Adrenal gland (tissue), 19 donors: ENCODE measurements around the gene BSPH1. TPM values are rescaled to one million over a fixed set of nuclear protein-coding genes. Genes with fewer than 3 reads are reported as not detected.

Source experiments
- DNase-seq, 7 donors: peaks; one replicate each; pipeline ENCODE4 v3.0.0-alpha.2; 2019 to 2020
- H3K27ac ChIP-seq, 5 donors: fragments of 200-600 bp; sonication (generic) in 4 of 5; 1 replicate in 3 of 5; 2 replicates in 2 of 5; pipeline versions ENCODE4 v1.5.1 to v1.8.0; 2016 to 2020; ENCODE audit warnings: mild to moderate bottlenecking in 1 of 5
- H3K27me3 ChIP-seq: fragments of 200-600 bp; 2 replicates; pipeline ENCODE4 v1.8.0; 2021
- H3K36me3 ChIP-seq, 2 donors: fragments of 200-600 bp; replicated peaks in 1 of 2; 1 replicate in 1 of 2; 2 replicates in 1 of 2; pipeline versions ENCODE4 v1.5.1 to v1.8.0; 2018 to 2022
- H3K4me1 ChIP-seq, 2 donors: fragments of 200-600 bp; replicated peaks in 1 of 2; 1 replicate in 1 of 2; 2 replicates in 1 of 2; pipeline versions ENCODE4 v1.5.1 to v1.8.0; 2018 to 2021
- H3K4me3 ChIP-seq, 4 donors: fragments of 200-600 bp; sonication (generic) in 3 of 4; one replicate each; pipeline ENCODE4 v1.5.1; 2016 to 2018
- H3K9me3 ChIP-seq, 3 donors: fragments of 200-600 bp; sonication (generic) in 1 of 3; replicated peaks in 1 of 3; 1 replicate in 2 of 3; 2 replicates in 1 of 3; pipeline versions ENCODE4 v1.5.1 to v1.8.0; 2016 to 2021
- POLR2A ChIP-seq, 2 donors: fragments of 450-650 bp; IDR thresholded peaks; one replicate each; pipeline ENCODE4 v1.6.1; 2017; ENCODE audit warnings: antibody characterized with exemption in 2 of 2, mild to moderate bottlenecking in 2 of 2, moderate library complexity in 1 of 2
- WGBS, 4 donors: extraction: QIAGEN DNeasy Blood & Tissue Kit in 2 of 4; methylation state at CpG; one replicate each; pipeline versions ENCODE4 v1.1.5 to v1.1.7; 2013 to 2017; 5-methylcytosine and 5-hydroxymethylcytosine counted together
- intact Hi-C, 2 donors: fragments of 100-400 bp; cut with DNase I; formaldehyde crosslinking; loops; one replicate each; pipeline versions ENCODE4 v1.14.1 to v1.15.0; 2022 to 2023
- long read RNA-seq, 10 donors: library from polyadenylated mRNA in 3 of 10; unstranded in 2 of 10; stranded (forward) in 1 of 10; transcript quantifications; one replicate each; pipeline ENCODE4 v2.0.0 and lab custom pipeline, GENCODE V29; 2021 to 2026
- polyA plus RNA-seq, 3 donors: library from polyadenylated mRNA; stranded (reverse); fragments of 200-250 nt in 2 of 3; fragments of 350-450 nt in 1 of 3; fragmentation: Illumina TruSeq in 1 of 3; extraction: RNeasy Lipid Tissue Mini Kit (QIAGEN cat#74804) in 1 of 3; gene quantifications; one replicate each; pipeline ENCODE4 v1.2.3, GENCODE V29; 2013 to 2014
- total RNA-seq, 9 donors: library from RNA; depleted of rRNA in 4 of 9; stranded (reverse); fragments of >200 nt in 4 of 9; fragments of 120-200 nt in 1 of 9; fragmentation: NEBNext Ultra II Directional in 1 of 9; extraction: Animal tissue kit (Norgen Biotek cat#: 25700) in 1 of 9; gene quantifications; one replicate each; pipeline versions ENCODE4 v1.1.0 to v1.2.4, GENCODE V29; 2013 to 2023
- TF ChIP-seq, protein P1 (sequence below), 6 experiments: fragments of 450-650 bp in 4 of 6; fragments of 200-600 bp in 2 of 6; sonication (generic) in 1 of 6; IDR thresholded peaks; 1 replicate in 5 of 6; 2 replicates in 1 of 6; pipeline versions ENCODE4 v1.5.1 to v1.8.0; 2016 to 2021; ENCODE audit warnings: antibody characterized with exemption in 6 of 6, mild to moderate bottlenecking in 2 of 6, moderate library complexity in 1 of 6
- donor health status: healthy with polysubstance abuse.
- donor health status: Bipolar disorder and iron deficiency.
- donor health status: DM: yes; HTN: yes; CAD: no.
- donor health status: DM: no; HTN: no; CAD: no.
- donor health status: DM: no; HTN: no; CAD: no.
- donor health status: DM: yes; HTN: yes; CAD: no.

Gene BSPH1, protein sequence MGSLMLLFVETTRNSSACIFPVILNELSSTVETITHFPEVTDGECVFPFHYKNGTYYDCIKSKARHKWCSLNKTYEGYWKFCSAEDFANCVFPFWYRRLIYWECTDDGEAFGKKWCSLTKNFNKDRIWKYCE
- total RNA-seq (not detected), polyA plus RNA-seq (not detected)
- long read RNA-seq, donor 1 = 0 reads
- long read RNA-seq, donor 2 = 0 reads
- long read RNA-seq, donor 3 = 0 reads
- long read RNA-seq, donor 4 = 0 reads
- long read RNA-seq, donor 5 = 0 reads
- long read RNA-seq, donor 6 = 0 reads
- long read RNA-seq, donor 7 = 0 reads
- long read RNA-seq, donor 8 = 0 reads
- long read RNA-seq, donor 9 = 0 reads
- long read RNA-seq, donor 10 = 0 reads

DNA sequence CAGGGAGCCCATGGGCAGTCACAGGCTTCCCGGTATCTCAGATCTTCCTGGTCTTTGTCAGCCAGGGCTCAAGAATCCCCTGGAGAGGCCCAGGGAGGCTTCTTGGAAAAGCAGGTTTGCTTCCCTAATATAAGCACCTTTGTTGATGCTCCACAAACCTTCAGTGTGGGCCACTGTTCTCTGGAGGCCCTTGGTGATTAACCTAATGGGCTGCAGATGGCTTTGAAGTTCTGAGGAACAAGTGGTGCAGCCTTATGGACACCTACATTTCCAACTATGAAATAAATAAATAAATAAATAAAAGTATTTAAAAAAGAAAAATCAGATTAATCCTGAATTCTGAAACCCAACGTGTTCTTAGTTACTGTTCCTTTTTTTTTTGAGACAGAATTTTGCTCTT is at the start of gene BSPH1:
TSS of gene BSPH1 (minus strand) at position 101 of the 400 bp plus-strand sequence. CDS start at position 12, 89 bp downstream.
- no peaks in the 10 kb centered on the region for H3K4me1 ChIP-seq
- no peaks in the 10 kb centered on the region for H3K36me3 ChIP-seq
- H3K9me3 ChIP-seq = no peaks in the 10 kb centered on the region
- no peak within 1 kb of the TSS for H3K27ac ChIP-seq
- TF ChIP-seq, protein P1, sequence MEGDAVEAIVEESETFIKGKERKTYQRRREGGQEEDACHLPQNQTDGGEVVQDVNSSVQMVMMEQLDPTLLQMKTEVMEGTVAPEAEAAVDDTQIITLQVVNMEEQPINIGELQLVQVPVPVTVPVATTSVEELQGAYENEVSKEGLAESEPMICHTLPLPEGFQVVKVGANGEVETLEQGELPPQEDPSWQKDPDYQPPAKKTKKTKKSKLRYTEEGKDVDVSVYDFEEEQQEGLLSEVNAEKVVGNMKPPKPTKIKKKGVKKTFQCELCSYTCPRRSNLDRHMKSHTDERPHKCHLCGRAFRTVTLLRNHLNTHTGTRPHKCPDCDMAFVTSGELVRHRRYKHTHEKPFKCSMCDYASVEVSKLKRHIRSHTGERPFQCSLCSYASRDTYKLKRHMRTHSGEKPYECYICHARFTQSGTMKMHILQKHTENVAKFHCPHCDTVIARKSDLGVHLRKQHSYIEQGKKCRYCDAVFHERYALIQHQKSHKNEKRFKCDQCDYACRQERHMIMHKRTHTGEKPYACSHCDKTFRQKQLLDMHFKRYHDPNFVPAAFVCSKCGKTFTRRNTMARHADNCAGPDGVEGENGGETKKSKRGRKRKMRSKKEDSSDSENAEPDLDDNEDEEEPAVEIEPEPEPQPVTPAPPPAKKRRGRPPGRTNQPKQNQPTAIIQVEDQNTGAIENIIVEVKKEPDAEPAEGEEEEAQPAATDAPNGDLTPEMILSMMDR (IDR thresholded peaks at IDR 0.05) = no peak
- TF ChIP-seq POLR2A (IDR thresholded peaks at IDR 0.05) = no peak
- intact Hi-C loops = no loop called here
- WGBS, 4 donors = 39 to 80% (median 66%) methylated on average over 2 of the region's 2 CpGs
- H3K27me3 ChIP-seq = no peaks in the 10 kb centered on the region
- no peak within 1 kb of the TSS for H3K4me3 ChIP-seq
- no peak for DNase-seq

DNA sequence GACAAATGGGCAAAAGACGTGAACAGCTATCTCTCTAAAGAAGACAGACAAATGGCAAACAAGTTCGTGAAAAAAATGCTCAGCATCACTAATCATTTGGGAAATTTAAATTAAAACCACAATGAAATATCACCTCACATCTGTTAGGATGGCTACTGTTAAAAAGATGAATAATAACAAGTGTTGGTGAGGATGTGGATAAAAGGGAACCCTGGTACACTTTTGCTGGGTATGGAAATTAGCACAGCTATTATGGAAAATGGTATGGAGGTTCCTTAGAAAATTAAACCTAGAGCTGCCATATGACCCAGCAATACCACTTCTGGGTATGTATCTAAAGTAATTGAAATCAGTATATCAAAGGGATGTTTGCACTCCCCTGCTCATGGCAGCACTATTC is 44.8 kb upstream of the BSPH1 start:
- no peak for DNase-seq
- no peaks in the 10 kb centered on the region for H3K36me3 ChIP-seq
- 71 to 90% (median 82%) methylated on average over 2 of the region's 2 CpGs for WGBS, 4 donors
- intact Hi-C loops = no loop called here
- H3K4me1 ChIP-seq = no peaks in the 10 kb centered on the region
- H3K27ac ChIP-seq = no peak overlapping the region
- H3K4me3 ChIP-seq = no peak overlapping the region
- no peaks in the 10 kb centered on the region for H3K27me3 ChIP-seq
- no peak for TF ChIP-seq POLR2A (IDR thresholded peaks at IDR 0.05)
- TF ChIP-seq, protein P1 (IDR thresholded peaks at IDR 0.05) = no peak
- no peaks in the 10 kb centered on the region for H3K9me3 ChIP-seq

DNA sequence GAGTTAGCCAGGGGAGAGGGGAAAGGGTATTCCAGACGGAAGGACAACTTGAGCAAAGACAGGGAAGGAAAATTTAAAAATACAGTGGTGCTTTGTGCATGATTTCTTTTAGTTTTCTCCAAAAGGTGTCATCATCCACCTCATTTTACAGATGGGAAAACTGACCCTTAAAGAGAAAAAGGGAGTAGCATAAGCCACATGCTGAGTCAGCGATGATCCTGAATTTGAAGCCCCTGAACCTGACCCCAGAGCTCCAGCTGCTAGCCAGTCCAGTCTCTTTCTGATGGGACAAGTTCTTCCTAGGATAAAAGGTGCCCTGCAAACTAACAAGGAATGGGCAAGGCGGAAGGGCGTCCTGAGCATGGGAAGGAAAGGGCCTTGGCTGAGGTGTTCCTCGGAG is 41.6 kb upstream of the BSPH1 start:
- WGBS, 4 donors = 58 to 80% (median 71%) methylated on average over 5 of the region's 5 CpGs
- no peak overlapping the region for H3K27ac ChIP-seq
- H3K4me1 ChIP-seq = no peaks in the 10 kb centered on the region
- no peaks in the 10 kb centered on the region for H3K27me3 ChIP-seq
- no peaks in the 10 kb centered on the region for H3K9me3 ChIP-seq
- no peaks in the 10 kb centered on the region for H3K36me3 ChIP-seq
- no peak overlapping the region for H3K4me3 ChIP-seq
- intact Hi-C loops = no loop called here
- no peak for TF ChIP-seq POLR2A (IDR thresholded peaks at IDR 0.05)
- TF ChIP-seq, protein P1 (IDR thresholded peaks at IDR 0.05) = no peak
- no peak for DNase-seq

DNA sequence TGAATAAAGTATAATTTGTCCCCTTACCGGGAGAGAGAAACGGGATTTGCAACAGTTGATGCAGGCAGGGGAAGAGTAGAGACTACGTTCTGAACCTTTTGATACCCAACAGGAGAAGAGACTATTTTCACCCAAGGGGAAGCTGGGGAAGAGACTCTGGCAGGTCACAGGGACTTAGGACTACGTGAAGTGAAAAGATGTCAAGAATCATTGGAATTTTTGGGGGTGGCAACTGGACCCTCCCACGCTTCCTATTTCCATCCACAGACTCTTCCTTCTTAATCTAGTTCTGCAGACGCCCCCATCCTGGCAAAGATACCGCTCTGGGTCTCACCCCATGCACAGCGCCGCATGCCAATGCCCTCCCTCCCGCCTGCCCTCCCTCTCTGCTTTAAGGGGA is 38.1 kb upstream of the BSPH1 start:
- H3K4me3 ChIP-seq = no peak overlapping the region
- DNase-seq = no peak
- no peaks in the 10 kb centered on the region for H3K4me1 ChIP-seq
- H3K27me3 ChIP-seq = no peaks in the 10 kb centered on the region
- intact Hi-C loops = no loop called here
- no peak overlapping the region for H3K27ac ChIP-seq
- H3K36me3 ChIP-seq = no peaks in the 10 kb centered on the region
- H3K9me3 ChIP-seq = no peaks in the 10 kb centered on the region
- TF ChIP-seq, protein P1 (IDR thresholded peaks at IDR 0.05) = no peak
- TF ChIP-seq POLR2A (IDR thresholded peaks at IDR 0.05) = no peak
- 57 to 64% (median 61%) methylated on average over 10 of the region's 10 CpGs for WGBS, 4 donors
